ENCODE measurements around the gene LRRC47. TPM values are rescaled to one million over a fixed set of nuclear protein-coding genes. Genes with fewer than 3 reads are reported as not detected.
"Not testable (repeated sequence)": the region's sequence is repeated elsewhere in the genome, so short reads cannot be mapped to it uniquely, and the experiment has no call there.

The LRRC47 gene
- total RNA-seq, 1 experiment from 2014 or later, result 32.0 TPM

DNA sequence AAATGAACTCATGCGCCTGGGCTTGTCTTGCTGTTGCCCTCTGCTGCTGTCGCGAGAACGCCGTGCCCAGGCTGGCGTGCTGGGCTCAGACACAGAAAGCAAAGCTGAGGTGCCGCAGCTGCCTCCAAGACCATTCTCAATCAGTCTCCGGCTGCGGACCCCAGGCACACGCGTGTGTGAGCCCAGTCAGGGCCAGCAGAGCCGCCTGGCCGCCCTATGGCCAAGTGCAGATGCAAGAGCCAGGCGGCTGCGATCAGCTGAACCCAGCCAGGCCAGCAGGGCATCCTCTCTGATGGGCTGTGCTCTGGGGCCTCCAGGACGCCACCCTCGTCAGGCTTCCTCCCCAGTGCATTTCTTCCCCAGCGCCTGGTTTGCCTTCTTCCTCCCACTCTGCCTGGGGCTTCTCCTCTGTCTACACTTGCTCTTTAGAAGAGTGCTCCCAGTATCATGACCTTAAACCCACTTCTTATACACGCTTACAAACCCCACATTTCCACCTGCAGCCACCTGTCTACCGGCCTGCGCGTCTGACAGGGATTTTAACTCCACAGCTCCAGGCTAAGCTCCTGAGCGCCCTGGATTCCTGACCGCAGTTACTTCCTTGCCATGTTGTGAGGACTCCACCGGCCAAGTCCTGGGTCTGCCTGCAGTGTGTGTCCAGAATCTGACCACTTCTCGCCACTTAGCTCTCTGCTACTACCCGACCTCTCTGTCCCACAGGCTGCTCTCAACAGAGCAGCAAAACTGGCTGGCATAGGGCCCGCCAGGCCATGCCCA is 21.7 kb upstream of the LRRC47 start:
- DNase-seq (ENCODE audit: low read depth), result no peak
- in situ Hi-C loops (cut with HindIII; ENCODE audit: low pct_unique_long_range_greater_than_20kb, low sequenced_read_pairs), result no loop called here

DNA sequence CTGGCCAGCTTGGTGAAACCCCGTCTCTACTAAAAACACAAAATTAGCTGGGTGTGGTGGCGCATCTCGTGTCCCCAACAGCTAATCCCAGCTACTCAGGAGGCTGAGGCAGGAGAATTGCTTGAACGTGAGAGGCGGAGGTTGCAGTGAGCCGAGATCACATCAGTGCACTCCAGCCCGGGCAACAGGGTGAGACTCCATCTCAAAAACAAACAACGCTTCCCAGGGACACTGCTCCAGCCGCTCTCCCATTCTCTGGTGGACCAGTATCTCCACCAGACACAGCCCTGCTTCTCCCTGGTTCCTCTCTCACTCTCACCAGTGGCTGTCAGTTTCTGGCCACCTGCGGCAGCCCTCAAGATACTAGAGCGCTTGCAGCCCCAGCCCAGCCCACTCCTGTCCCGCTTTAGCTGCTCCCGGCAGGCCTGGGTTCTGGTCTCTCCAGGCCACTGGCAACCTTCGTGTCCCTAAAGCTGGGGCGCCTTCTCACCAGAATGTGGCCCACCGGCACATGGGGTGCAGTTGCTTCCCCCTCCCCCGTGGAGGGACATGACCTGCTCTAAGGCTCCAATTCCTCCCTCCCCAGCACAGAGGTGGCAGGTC is 20.9 kb upstream of the LRRC47 start:
- DNase-seq (ENCODE audit: low read depth), result no peak
- in situ Hi-C loops (cut with HindIII; ENCODE audit: low pct_unique_long_range_greater_than_20kb, low sequenced_read_pairs), result no loop called here

DNA sequence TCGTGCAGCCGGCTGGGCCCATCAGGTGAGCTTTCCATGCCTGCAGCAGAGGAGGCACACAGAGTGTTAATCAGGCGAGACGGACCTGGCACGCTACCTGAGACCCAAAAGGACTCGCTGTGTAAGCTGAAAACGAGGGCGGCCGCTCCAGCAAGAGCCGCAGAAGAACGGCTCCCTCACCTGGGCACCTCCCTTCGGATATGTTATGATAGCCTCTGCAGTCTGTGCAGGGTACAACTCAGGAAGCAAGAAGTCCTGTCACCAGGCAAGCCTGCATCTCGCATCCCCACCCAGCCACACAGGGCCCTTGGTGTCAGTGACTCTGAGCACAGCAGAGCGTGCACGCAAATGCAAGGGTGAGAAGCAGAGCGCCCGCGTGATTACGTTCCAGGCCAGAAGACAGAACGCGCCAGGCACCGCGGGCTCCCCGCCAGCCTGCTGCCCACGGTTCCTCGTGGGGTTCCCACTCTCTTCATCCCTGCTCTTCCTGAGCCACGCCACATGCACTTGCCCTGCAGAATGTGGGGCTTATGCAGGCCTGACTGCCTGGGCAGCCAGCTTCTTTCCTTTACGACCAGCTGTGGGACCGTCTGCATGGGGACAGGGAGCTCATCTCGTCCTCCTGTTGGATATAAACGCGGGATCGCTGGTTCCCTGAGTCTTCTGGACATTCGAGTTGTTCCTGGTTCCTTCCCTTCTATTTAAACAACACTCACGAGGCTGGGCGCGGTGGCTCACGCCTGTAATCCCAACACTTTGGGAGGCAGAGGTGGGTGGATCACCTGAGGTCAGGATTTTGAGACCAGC is 20.2 kb upstream of the LRRC47 start:
- no peak for DNase-seq (ENCODE audit: low read depth)

DNA sequence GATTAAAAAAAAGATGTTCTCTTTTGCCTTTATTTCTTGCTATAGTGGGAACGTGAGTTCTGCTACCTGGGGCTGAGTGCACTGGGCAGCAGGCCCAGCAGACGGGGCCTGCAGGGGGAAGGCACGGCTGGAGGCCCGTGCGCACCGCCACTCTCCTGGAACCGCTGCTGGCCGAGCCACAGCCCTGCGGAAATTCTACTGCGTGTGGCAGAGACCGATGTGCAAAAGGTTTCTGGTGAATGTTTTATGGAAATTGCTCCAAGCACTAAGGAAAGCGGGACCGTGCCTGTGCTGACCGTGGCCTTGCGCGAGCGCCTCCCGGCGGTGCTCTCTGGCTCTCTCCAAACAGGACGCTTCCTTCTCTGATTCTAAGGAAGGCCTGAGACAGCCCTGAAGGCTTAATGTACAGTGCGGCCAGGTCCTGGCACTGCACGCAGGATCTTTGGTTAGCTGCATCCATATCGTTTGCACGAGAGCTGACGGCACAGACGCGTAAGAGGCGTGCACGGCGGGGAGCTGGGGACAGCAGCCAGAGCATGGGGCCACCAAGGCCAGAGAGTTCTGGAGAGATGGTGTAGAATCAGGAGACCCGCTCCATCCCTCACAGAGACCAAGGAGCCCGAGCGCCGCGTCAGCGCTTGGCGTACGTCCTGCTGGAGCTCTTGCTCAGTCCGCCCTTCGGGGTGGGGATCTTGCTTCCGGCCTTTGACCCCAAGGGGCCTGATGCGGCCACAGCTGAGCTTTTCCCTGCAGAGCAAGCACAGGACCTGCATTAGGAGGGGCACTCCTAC is 18.7 kb upstream of the LRRC47 start:
- in situ Hi-C loops (cut with HindIII; ENCODE audit: low pct_unique_long_range_greater_than_20kb, low sequenced_read_pairs), result no loop called here
- no peak for DNase-seq (ENCODE audit: low read depth)

More for the DNA sequence above, 20.2 kb upstream of the LRRC47 start:
- in situ Hi-C loops (cut with HindIII; ENCODE audit: low pct_unique_long_range_greater_than_20kb, low sequenced_read_pairs), result no loop called here

DNA sequence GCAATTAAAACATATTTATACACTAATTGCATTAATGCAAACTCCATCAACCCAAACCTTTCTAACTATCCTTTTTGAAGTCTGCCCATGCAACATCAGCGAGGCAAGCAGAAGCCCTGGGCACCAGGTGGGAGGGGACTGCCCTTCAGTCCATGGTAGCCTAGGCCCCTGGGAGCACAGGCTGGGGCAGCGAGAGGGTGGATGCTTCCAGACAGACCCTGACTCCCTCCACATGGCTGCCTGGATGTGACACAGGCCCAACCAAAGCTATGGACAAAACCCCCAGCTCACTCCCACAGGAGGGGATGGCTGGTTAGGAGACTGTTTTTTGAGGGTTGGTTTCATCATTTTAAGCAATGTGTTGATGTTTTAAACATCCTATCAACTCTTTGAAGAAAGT is 17.8 kb upstream of the LRRC47 start:
- in situ Hi-C loops (cut with HindIII; ENCODE audit: low pct_unique_long_range_greater_than_20kb, low sequenced_read_pairs), result no loop called here
- DNase-seq (ENCODE audit: low read depth), result no peak

DNA sequence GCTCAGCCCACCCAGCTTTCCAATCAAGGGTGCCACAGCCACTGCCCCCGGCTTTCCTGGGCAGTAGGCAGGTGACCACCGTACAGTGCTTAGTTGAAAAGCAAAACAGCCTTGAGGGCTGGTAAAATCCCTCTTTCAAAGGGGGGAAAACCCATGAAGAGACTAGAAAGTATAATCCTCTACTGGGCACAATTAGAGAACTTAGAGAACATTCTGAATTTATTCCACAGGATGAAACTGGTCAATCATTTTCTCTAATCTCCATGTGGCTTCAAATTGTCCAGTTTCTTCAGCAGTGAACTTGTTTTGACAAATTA is 15.3 kb upstream of the LRRC47 start:
- DNase-seq (ENCODE audit: low read depth), result no peak
- in situ Hi-C loops (cut with HindIII; ENCODE audit: low pct_unique_long_range_greater_than_20kb, low sequenced_read_pairs), result no loop called here

DNA sequence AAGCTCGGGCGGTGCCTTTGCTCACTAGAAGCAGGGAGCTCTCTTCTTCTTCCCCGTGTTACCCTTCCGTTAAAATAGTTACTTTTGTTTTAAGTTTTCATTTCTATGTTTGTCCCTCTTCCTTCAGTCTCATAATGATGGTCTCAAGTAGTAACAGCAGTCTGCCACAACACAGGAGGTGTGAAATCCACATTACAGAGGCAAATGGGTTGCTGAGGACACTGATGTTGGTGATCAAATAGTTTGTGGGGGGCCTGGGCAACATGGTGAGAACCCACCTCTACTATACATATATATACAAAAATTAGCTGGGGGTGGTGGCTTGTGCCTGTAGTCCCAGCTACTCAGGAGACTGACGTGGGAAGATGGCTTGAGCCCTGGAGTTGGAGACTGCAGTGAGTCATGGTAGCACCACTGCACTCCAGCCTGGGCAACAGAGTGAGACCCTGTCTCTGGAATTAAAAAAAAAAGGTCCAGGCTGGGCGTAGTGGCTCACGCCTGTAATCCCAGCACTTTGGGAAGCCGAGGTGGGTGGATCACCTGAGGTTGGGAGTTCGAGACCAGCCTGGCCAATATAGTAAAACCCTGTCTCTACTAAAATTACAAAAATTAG is 14.0 kb upstream of the LRRC47 start:
- DNase-seq (ENCODE audit: low read depth); in situ Hi-C loops (cut with HindIII; ENCODE audit: low pct_unique_long_range_greater_than_20kb, low sequenced_read_pairs): not testable (repeated sequence)

DNA sequence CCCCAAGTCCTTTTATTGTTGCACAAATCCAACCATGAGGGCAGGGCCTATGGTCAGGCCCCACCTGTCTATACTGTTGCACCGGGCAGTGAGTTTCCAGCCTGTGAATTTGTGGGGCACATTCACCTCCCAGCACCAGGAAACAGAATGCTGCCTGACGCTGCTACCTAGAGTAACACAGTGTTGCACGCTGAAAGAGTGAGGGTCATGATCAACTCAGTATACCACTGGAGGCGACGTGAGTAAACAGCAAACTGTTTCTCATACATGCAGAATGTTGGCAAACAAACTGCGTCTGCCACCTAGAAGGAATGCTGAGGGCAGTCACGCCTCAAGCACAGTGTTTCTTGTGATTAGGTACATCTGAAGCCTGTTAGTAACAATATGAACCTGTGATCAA is 13.4 kb upstream of the LRRC47 start:
- DNase-seq (ENCODE audit: low read depth), result no peak
- in situ Hi-C loops (cut with HindIII; ENCODE audit: low pct_unique_long_range_greater_than_20kb, low sequenced_read_pairs), result no loop called here

DNA sequence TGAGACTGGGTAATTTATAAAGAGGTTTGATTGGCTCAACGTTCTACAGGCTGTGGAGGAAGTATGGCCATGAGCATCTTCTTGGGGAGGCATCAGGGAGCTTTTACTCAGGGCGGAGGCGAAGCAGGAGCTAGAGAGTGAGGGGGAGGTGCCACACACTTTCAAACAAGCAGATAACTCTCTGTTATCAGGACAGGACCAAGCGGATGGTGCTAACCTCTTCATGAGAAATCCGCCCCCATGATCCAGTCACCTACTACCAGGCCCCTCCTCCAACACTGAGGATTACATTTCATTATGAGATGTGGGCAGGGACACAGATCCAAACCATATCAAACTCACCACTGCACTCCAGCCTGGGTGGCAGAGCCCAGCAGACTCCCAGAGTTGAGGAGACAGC is 11.5 kb upstream of the LRRC47 start:
- in situ Hi-C loops (cut with HindIII; ENCODE audit: low pct_unique_long_range_greater_than_20kb, low sequenced_read_pairs), result no loop called here
- no peak for DNase-seq (ENCODE audit: low read depth)

DNA sequence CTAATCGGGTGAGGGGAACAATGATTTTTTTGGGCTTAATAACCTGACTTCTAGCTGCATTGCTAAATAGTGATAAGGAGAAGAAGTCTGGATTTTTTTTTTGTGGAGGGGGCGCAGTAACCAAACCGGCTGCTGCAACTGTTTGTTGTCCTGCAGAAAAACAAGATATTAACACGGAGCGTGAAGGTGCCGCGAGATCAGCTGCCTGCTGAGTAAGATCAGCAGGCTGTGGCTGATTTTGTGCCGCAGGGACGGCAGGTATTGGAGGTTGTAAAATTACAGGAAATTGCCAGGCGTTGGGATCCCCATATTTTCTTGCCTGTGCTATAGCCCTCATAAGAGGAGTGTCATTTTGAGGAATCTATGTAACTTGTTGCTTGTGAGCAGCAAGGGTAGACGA is 8.7 kb upstream of the LRRC47 start:
- no peak for DNase-seq (ENCODE audit: low read depth)
- in situ Hi-C loops (cut with HindIII; ENCODE audit: low pct_unique_long_range_greater_than_20kb, low sequenced_read_pairs), result no loop called here

DNA sequence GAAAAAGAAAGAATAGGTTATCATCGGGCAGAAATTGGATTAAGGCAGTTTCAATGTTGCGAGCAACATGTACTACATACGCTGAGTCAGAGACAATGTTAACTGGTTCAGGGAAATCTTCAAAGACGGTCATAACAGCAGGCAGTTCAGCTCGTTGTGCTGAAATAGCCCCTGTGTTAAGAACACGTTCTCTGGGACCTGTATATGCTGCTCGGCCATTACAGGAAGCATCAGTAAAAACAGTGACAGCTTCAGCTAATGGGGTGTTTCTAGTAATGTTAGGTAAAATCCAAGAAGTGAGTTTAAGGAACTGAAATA is 8.3 kb upstream of the LRRC47 start:
- DNase-seq (ENCODE audit: low read depth); in situ Hi-C loops (cut with HindIII; ENCODE audit: low pct_unique_long_range_greater_than_20kb, low sequenced_read_pairs): not testable (repeated sequence)

DNA sequence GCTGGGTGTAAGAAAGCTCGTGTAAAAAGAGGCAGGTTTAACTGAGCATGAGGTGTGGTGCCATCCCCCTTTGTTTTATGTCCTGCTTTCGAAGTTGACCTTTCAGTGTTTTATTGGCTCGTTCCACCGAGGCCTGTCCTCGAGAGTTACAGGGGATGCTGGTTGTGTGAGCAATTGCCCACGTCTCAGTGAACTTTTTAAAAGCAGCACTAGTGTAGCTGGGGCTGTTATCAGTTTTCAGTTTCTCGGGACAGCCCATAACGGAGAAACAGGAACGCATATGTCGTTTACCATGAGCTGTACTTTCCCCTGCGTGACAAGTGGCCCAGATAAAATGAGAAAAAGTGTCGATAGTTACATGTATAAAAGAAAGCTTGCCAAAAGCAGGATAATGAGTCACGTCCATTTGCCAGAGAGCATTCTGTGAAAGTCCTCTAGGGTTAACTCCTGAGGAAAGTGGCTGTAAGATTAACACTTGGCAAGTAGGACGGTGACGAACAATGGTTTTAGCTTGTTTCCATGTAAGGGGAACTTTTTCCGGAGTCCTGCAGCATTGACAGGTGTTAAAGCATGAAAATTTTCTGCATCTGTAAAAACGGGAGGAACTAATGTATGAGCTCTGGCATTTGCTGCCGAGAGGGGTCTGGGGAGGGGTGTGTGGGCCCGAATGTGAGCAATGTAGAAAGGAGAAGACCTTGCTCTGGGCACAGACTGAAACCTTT is 7.8 kb upstream of the LRRC47 start:
- no peak for DNase-seq (ENCODE audit: low read depth)
- in situ Hi-C loops (cut with HindIII; ENCODE audit: low pct_unique_long_range_greater_than_20kb, low sequenced_read_pairs), result no loop called here

DNA sequence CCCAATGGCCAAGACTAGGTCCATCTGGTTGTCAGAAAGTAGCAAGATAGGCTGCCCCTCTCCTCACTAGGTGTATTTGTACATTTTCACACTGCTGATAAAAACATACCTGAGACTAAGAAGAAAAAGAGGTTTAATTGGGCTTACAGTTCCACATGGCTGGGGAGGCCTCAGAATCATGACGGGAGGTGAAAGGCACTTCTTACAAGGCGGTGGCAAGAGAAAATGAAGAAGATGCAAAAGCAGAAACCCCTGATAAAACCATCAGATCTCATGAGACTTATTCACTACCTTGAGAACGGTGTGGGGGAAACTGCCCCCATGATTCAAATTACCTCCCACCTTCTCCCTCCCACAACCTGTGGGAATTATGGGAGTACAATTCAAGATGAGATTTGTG is 4.5 kb upstream of the LRRC47 start:
- in situ Hi-C loops (cut with HindIII; ENCODE audit: low pct_unique_long_range_greater_than_20kb, low sequenced_read_pairs); DNase-seq (ENCODE audit: low read depth): not testable (repeated sequence)

DNA sequence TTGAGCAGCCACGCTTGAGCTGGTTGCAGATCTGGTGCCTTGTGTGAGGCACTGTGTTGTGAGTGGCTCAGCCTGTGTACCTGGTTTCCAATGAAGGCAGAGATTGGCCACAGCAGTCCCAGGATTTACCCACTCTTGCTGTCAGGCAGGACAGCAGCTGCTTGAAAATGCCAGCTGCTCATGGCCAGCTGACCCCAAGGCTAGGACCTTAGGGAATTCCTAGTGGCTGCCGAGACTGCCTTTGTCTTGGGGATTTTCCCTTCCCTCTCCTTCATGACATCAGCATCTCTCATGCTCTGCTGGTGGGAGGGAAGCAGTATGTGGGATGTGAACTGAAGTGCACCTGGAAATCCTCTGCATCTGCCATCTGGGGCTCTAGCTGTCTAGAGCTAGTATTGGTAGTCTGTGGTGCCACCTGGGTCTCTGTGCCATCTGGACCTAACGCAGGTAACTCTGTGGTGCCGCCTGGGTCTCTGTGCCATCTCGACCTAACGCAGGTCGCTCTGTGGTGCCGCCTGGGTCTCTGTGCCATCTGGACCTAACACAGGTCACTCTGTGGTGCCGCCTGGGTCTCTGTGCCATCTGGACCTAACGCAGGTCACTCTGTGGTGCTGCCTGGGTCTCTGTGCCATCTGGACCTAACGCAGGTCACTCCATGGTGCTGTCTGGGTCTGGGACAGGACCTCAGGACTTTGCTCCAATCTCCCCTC is 3.8 kb upstream of the LRRC47 start:
- in situ Hi-C loops (cut with HindIII; ENCODE audit: low pct_unique_long_range_greater_than_20kb, low sequenced_read_pairs), result no loop called here
- peak; percentile 13 for DNase-seq (ENCODE audit: low read depth)

DNA sequence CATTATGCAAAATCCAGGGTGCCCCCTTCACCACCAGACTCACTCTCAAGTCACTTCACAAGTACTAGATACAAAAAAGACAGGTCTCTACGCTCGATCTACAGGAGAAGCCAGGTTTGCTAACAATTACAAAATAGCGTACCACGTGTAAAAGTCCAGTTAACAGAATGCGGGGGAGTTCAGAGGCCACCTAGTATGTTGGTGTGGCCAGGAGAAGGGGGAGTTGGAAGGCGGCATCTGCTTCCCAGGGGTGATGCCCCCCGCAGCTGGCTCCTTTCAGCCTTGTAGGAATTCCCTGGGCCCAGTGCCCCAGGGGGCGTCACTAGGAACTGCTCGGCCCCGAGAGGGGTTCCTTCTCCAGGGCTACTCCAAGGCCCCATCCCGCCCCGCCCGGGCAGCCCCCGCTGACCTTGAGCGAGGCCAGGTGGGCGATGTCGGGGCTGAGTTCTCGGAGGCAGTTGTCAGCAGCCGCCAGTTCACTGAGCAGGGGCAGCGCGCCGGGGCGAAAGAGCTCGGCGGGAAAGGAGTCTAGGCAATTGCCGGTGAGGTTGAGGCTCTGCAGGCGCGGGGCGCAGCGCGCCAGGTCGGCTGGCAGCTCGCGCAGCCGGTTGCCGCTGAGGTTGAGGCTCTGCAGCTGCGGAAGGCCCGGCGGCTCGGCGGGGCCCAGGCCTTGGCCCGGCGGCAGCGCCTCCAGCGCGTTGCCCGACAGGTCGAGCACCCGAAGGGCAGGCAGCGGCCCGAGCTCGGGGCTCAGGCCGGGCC is 664 bp downstream of the LRRC47 start:
- in situ Hi-C loops (cut with HindIII; ENCODE audit: low pct_unique_long_range_greater_than_20kb, low sequenced_read_pairs), result no loop called here
- DNase-seq (ENCODE audit: low read depth), result no peak

DNA sequence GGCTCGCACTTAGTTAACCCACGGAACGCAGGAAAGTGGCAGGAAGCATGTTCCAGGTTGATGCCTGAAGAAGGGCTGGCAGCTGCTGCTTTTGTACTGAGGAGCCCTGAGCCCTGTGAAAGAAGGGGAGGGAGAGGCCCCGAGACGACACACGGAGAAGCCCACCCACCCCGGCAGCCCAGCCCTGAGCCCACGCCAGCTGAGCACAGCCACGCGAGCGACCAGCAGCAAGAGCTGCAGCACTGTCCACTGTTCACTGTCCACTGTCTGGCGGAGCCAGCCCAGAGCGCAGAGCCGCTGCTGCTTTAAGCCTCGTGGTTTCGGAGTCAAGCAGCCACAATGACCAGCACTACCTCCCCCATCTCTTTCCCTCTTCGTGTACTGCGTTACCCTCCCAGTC is 5.3 kb downstream of the LRRC47 start:
- in situ Hi-C loops (cut with HindIII; ENCODE audit: low pct_unique_long_range_greater_than_20kb, low sequenced_read_pairs), result no loop called here
- no peak for DNase-seq (ENCODE audit: low read depth)

DNA sequence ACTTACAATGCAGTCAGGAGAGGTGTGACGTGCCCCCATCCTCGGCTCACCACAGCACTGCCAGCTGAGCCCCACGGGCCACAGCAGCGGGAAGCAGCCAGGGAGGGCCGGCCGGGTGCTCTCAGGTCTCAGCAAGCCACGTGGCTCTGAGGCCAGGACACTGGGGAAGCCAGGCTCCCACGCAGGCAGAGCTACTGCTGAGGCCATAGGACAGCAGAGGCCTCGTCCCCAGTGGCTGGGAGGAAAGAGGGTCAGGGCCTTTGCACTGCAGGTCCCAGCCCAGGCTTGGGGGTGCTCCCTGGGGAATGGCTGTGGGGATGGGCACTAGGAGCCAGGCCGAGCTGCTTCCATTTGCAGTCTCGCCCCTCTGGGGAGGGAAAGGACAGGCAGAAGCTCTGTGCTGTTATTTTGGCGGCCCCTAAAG is 5.8 kb downstream of the LRRC47 start:
- in situ Hi-C loops (cut with HindIII; ENCODE audit: low pct_unique_long_range_greater_than_20kb, low sequenced_read_pairs), result no loop called here
- no peak for DNase-seq (ENCODE audit: low read depth)

Data from Caki2 (cell line).